HepG2 (cell line): ENCODE data around the gene CTNNBL1. TPM values are rescaled to one million over a fixed set of nuclear protein-coding genes. Genes with fewer than 3 reads are reported as not detected.

ENCODE experiments used
- CBFB ChIP-seq: sonication (generic); formaldehyde crosslinking; IDR thresholded peaks from 2 replicates; pipeline ENCODE4 v1.4.0; 2020; ENCODE audit warnings: missing genetic modification reagents
- EP300 ChIP-seq, 3 experiments: sonication (generic) in 1 of 3; formaldehyde crosslinking in 1 of 3; IDR thresholded peaks; 2 replicates each; pipeline versions ENCODE4 v1.5.1 to v1.6.1; 2011 to 2020; ENCODE audit warnings: low read depth in 2 of 3, low read length in 2 of 3, borderline replicate concordance in 1 of 3, improper control_type of control experiment in 1 of 3, mild to moderate bottlenecking in 1 of 3, missing genetic modification reagents in 1 of 3, moderate library complexity in 1 of 3
- FIP1L1 ChIP-seq: fragments of 200-400 bp; formaldehyde crosslinking; IDR thresholded peaks from 2 replicates; pipeline ENCODE4 v1.6.1; 2018; ENCODE audit warnings: low read depth, mild to moderate bottlenecking, low read length, moderate library complexity, borderline replicate concordance; ENCODE audit not compliant: insufficient read depth
- HIVEP1 ChIP-seq: sonication (generic); formaldehyde crosslinking; IDR thresholded peaks from 2 replicates; pipeline ENCODE4 v1.4.0; 2020; ENCODE audit warnings: mild to moderate bottlenecking, missing genetic modification reagents
- HMG20A ChIP-seq: IDR thresholded peaks from 2 replicates; pipeline ENCODE4 v1.6.1; 2016; ENCODE audit warnings: borderline replicate concordance
- HNF4A ChIP-seq: sonication (generic); formaldehyde crosslinking; IDR thresholded peaks from 2 replicates; pipeline ENCODE4 v1.4.0; 2020; ENCODE audit warnings: missing genetic modification reagents
- HOXA5 ChIP-seq: sonication (generic); formaldehyde crosslinking; IDR thresholded peaks from 2 replicates; pipeline ENCODE4 v1.4.0; 2020; ENCODE audit warnings: missing genetic modification reagents
- HOXA7 ChIP-seq: sonication (generic); formaldehyde crosslinking; IDR thresholded peaks from 2 replicates; pipeline ENCODE4 v1.8.1; 2022; ENCODE audit warnings: mild to moderate bottlenecking, missing genetic modification reagents, moderate library complexity
- KDM1A ChIP-seq: IDR thresholded peaks from 2 replicates; pipeline ENCODE4 v1.6.1; 2016; ENCODE audit warnings: missing compliant biosample characterization
- MBD4 ChIP-seq: IDR thresholded peaks from 2 replicates; pipeline ENCODE4 v1.6.1; 2012; ENCODE audit warnings: low read length, inconsistent platforms, borderline replicate concordance
- MBNL3 ChIP-seq: fragments of 250-450 bp; sonication (Bioruptor Pico); conservative IDR thresholded peaks from 2 replicates; pipeline ENCODE4 v1.8.0; 2022; ENCODE audit warnings: mild to moderate bottlenecking, inconsistent platforms
- MTA3 ChIP-seq: sonication (generic); formaldehyde crosslinking; IDR thresholded peaks from 2 replicates; pipeline ENCODE4 v1.4.0; 2020; ENCODE audit warnings: missing genetic modification reagents
- THYN1 ChIP-seq: sonication (generic); formaldehyde crosslinking; IDR thresholded peaks from 2 replicates; pipeline ENCODE4 v1.8.1; 2023; ENCODE audit warnings: low read depth, mild to moderate bottlenecking, moderate library complexity, missing genetic modification reagents, borderline replicate concordance
- ZBTB42 ChIP-seq: sonication (generic); formaldehyde crosslinking; IDR thresholded peaks from 2 replicates; pipeline ENCODE4 v1.5.0; 2020; ENCODE audit warnings: mild to moderate bottlenecking, missing genetic modification reagents
- ZIK1 ChIP-seq: sonication (generic); formaldehyde crosslinking; IDR thresholded peaks from 2 replicates; pipeline ENCODE4 v1.5.0; 2020; ENCODE audit warnings: mild to moderate bottlenecking, low read depth, missing genetic modification reagents, borderline replicate concordance
- ZNF264 ChIP-seq: sonication (generic); formaldehyde crosslinking; IDR thresholded peaks from 2 replicates; pipeline ENCODE4 v1.4.0; 2020; ENCODE audit warnings: missing genetic modification reagents
- ZNF296 ChIP-seq: sonication (generic); formaldehyde crosslinking; conservative IDR thresholded peaks from 2 replicates; pipeline ENCODE4 v1.5.0; 2020; ENCODE audit warnings: mild to moderate bottlenecking, missing genetic modification reagents
- ZNF614 ChIP-seq: IDR thresholded peaks from 2 replicates; pipeline ENCODE4 v1.6.1; 2018; ENCODE audit warnings: missing biosample characterization, missing genetic modification reagents, inconsistent platforms, borderline replicate concordance
- polyA plus RNA-seq, 8 experiments: library from polyadenylated mRNA; depleted of rRNA in 3 of 8; stranded (reverse) in 7 of 8; unstranded in 1 of 8; fragments of >200 nt; fragmentation: Illumina TruSeq in 4 of 8; extraction: Trizol in 4 of 8; gene quantifications; 2 replicates each; pipeline versions ENCODE4 v1.2.1 to v1.2.3, GENCODE V29; 2011 to 2016; ENCODE audit warnings: low read depth in 4 of 8, missing spikeins in 1 of 8, mixed read lengths in 1 of 8; ENCODE audit not compliant: insufficient read depth in 1 of 8
- total RNA-seq, 5 experiments: library from RNA; depleted of rRNA; stranded (reverse); fragments of >200 nt; fragmentation: Illumina TruSeq; extraction: Trizol; gene quantifications; 2 replicates each; pipeline ENCODE4 v1.2.3, GENCODE V29; 2016; ENCODE audit warnings: low read depth in 1 of 5
- TF ChIP-seq, protein P1 (sequence below): IDR thresholded peaks from 2 replicates; pipeline ENCODE4 v1.6.1; 2016; ENCODE audit warnings: missing compliant biosample characterization, missing genetic modification reagents, borderline replicate concordance
- TF ChIP-seq, protein P2 (sequence below): sonication (generic); formaldehyde crosslinking; IDR thresholded peaks from 2 replicates; pipeline ENCODE4 v1.4.0; 2020; ENCODE audit warnings: missing genetic modification reagents; ENCODE audit errors: not compliant biosample characterization
- TF ChIP-seq, protein P3 (sequence below): sonication (generic); formaldehyde crosslinking; IDR thresholded peaks from 2 replicates; pipeline ENCODE4 v1.9.0; 2021; ENCODE audit warnings: missing genetic modification reagents, borderline replicate concordance
- TF ChIP-seq, protein P4 (sequence below): sonication (generic); formaldehyde crosslinking; IDR thresholded peaks from 2 replicates; pipeline ENCODE4 v1.8.1; 2023; ENCODE audit warnings: mild to moderate bottlenecking, inconsistent platforms, moderate library complexity, missing genetic modification reagents, borderline replicate concordance
- TF ChIP-seq, protein P5 (sequence below): sonication (generic); formaldehyde crosslinking; IDR thresholded peaks from 2 replicates; pipeline ENCODE4 v1.8.0; 2022; ENCODE audit warnings: mild to moderate bottlenecking, missing genetic modification reagents; ENCODE audit not compliant: insufficient replicate concordance

The CTNNBL1 gene
- total and polyA plus RNA-seq, 2 of the 13 experiments (the other 11 are each of a cell fraction or from before 2014, with no cell fraction given), result 49.3 to 94.6 TPM

DNA sequence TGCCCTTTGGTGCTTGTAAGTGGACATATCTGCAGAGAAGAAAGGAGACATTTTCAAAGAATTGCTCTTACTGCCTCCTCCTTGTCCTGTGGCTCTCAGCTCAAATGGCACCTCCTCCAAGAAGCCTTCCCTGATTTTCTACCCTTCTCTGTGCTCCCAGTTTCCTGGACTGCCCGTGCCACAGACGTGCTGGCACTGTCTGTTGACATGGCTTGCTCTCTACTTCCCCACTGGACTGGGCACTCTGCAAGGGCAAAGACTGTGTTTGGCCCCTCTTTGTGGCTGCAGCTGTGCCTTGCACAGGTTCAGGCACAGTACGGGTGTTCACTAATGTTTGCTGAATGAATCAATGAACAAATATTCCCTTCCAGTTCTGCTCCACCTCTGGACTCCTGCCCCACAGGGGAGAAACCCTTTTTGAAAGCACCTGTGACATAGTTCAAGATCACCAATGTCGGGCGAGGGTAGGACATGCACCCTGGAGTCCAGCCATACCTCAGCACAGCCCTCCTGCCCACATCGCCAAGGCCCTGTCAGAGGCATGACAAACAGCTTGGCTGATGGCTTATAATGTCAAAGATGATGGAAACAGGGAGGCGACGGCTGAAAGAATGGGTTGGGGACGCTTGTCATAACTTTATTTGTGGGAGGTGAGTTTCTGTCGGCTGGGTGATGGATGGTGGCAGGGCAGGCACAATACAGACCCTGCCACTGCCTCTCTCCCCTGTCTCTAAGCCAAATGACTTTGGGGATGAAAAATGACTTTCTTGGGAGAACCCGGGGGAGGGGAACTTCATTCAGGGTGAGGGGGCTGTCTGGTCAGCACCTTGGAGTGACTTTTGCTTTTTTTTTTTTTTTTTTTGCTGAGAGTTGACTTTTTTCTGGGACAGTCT is 15.6 kb upstream of the CTNNBL1 start (continued):
- TF ChIP-seq EP300 (IDR thresholded peaks at IDR 0.05; ENCODE audit: low read depth in 2 of 2, low read length in 2 of 2), result peak in 1 of 2 experiments; percentile 62; a peak in 1 of 4 replicates
- TF ChIP-seq EP300 (CRISPR knock-in tag; IDR thresholded peaks at IDR 0.05; ENCODE audit: borderline replicate concordance), result no peak; the same call in 1 of the 2 replicates
- TF ChIP-seq, protein P1, sequence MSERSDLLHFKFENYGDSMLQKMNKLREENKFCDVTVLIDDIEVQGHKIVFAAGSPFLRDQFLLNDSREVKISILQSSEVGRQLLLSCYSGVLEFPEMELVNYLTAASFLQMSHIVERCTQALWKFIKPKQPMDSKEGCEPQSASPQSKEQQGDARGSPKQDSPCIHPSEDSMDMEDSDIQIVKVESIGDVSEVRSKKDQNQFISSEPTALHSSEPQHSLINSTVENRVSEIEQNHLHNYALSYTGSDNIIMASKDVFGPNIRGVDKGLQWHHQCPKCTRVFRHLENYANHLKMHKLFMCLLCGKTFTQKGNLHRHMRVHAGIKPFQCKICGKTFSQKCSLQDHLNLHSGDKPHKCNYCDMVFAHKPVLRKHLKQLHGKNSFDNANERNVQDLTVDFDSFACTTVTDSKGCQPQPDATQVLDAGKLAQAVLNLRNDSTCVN, result no peak; the same call in 1 of the 2 replicates
- TF ChIP-seq, protein P2, sequence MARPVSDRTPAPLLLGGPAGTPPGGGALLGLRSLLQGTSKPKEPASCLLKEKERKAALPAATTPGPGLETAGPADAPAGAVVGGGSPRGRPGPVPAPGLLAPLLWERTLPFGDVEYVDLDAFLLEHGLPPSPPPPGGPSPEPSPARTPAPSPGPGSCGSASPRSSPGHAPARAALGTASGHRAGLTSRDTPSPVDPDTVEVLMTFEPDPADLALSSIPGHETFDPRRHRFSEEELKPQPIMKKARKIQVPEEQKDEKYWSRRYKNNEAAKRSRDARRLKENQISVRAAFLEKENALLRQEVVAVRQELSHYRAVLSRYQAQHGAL (CRISPR knock-in tag), result no peak
- TF ChIP-seq CBFB (CRISPR knock-in tag), result no peak
- TF ChIP-seq THYN1 (CRISPR knock-in tag), result no peak
- no peak for TF ChIP-seq ZNF614 (CRISPR knock-in tag)
- TF ChIP-seq MBNL3 (CRISPR knock-in tag), result no peak
- TF ChIP-seq MBD4, result no peak
- TF ChIP-seq, protein P3, sequence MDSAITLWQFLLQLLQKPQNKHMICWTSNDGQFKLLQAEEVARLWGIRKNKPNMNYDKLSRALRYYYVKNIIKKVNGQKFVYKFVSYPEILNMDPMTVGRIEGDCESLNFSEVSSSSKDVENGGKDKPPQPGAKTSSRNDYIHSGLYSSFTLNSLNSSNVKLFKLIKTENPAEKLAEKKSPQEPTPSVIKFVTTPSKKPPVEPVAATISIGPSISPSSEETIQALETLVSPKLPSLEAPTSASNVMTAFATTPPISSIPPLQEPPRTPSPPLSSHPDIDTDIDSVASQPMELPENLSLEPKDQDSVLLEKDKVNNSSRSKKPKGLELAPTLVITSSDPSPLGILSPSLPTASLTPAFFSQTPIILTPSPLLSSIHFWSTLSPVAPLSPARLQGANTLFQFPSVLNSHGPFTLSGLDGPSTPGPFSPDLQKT, result no peak
- TF ChIP-seq HMG20A, result no peak
- no peak for TF ChIP-seq MTA3 (CRISPR knock-in tag)
- TF ChIP-seq HOXA7 (CRISPR knock-in tag), result no peak
- TF ChIP-seq ZNF264, result no peak
- no peak for TF ChIP-seq ZIK1 (CRISPR knock-in tag)
- TF ChIP-seq ZBTB42 (CRISPR knock-in tag), result no peak
- TF ChIP-seq HOXA5 (CRISPR knock-in tag), result no peak
- TF ChIP-seq ZNF296 (CRISPR knock-in tag), result no peak
- TF ChIP-seq HNF4A (CRISPR knock-in tag), result peak; percentile 61
- TF ChIP-seq, protein P4, sequence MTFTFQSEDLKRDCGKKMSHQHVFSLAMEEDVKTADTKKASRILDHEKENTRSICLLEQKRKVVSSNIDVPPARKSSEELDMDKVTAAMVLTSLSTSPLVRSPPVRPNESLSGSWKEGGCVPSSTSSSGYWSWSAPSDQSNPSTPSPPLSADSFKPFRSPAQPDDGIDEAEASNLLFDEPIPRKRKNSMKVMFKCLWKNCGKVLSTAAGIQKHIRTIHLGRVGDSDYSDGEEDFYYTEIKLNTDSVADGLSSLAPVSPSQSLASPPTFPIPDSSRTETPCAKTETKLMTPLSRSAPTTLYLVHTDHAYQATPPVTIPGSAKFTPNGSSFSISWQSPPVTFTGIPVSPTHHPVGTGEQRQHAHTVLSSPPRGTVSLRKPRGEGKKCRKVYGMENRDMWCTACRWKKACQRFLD (CRISPR knock-in tag), result no peak
- no peak for TF ChIP-seq FIP1L1
- TF ChIP-seq KDM1A (CRISPR knock-in tag), result peak; percentile 84
- TF ChIP-seq HIVEP1 (CRISPR knock-in tag), result peak; percentile 33
- TF ChIP-seq, protein P5, sequence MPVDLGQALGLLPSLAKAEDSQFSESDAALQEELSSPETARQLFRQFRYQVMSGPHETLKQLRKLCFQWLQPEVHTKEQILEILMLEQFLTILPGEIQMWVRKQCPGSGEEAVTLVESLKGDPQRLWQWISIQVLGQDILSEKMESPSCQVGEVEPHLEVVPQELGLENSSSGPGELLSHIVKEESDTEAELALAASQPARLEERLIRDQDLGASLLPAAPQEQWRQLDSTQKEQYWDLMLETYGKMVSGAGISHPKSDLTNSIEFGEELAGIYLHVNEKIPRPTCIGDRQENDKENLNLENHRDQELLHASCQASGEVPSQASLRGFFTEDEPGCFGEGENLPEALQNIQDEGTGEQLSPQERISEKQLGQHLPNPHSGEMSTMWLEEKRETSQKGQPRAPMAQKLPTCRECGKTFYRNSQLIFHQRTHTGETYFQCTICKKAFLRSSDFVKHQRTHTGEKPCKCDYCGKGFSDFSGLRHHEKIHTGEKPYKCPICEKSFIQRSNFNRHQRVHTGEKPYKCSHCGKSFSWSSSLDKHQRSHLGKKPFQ (CRISPR knock-in tag), result no peak
